ENCODE results near the gene KLHL21.
A peak's percentile ranks its signal among the peaks of the same experiment; 100 is the strongest.

The KLHL21 gene

GRCh38 chr1:6621429-6622391 is 19.0 kb upstream of the KLHL21 start:
- no peak overlapping the region for H3K4me2 ChIP-seq (ENCODE audit: low read length)
- H3K9me2 ChIP-seq (ENCODE audit: low read depth, low read length), result no peaks in the 10 kb centered on the region
- H3K27me3 ChIP-seq (ENCODE audit: insufficient read depth, low read length), result no peaks in the 10 kb centered on the region
- no peak overlapping the region for H3K4me3 ChIP-seq (ENCODE audit: low read depth, low read length, poor library complexity, severe bottlenecking)
- no peak overlapping the region for H2AFZ ChIP-seq (ENCODE audit: low read length)
- peaks cover 3% of the 10 kb centered on the region; the same call in 1 of the 2 replicates for H3F3A ChIP-seq (ENCODE audit: insufficient read depth, low read length)
- no peak overlapping the region for H3K9ac ChIP-seq (ENCODE audit: low read length)
- H3K27ac ChIP-seq (ENCODE audit: low read depth, low read length, poor library complexity, severe bottlenecking), result no peak overlapping the region
- TF ChIP-seq CTCF (IDR thresholded peaks at IDR 0.05; ENCODE audit: low read length), result no peak
- no peak for TF ChIP-seq EZH2 (IDR thresholded peaks at IDR 0.05; ENCODE audit: borderline replicate concordance, low read length)
- H3K36me3 ChIP-seq (ENCODE audit: insufficient read depth, low read length), result peaks cover 80% of the 10 kb centered on the region
- no peaks in the 10 kb centered on the region for H4K20me1 ChIP-seq (ENCODE audit: insufficient read depth, low read length)
- H3K79me2 ChIP-seq (ENCODE audit: insufficient read depth, low read length), result peaks cover 5% of the 10 kb centered on the region
- H3K9me3 ChIP-seq (ENCODE audit: low read length), result no peaks in the 10 kb centered on the region
- peaks cover 22% of the 10 kb centered on the region for H3K4me1 ChIP-seq (ENCODE audit: insufficient read depth, low read length, severe bottlenecking)

- TF ChIP-seq CTCF (IDR thresholded peaks at IDR 0.05; ENCODE audit: low read length), result no peak
- no peak for TF ChIP-seq EZH2 (IDR thresholded peaks at IDR 0.05; ENCODE audit: borderline replicate concordance, low read length)
- Histone ChIP-seq H3K9ac (ENCODE audit: low read length) (no peak overlapping the region), H4K20me1 (ENCODE audit: insufficient read depth, low read length) (no peaks in the 10 kb centered on the region), H3K36me3 (ENCODE audit: insufficient read depth, low read length) (peaks cover 75% of the 10 kb centered on the region), H3K27ac (ENCODE audit: low read depth, low read length, poor library complexity, severe bottlenecking) (no peak overlapping the region), H2AFZ (ENCODE audit: low read length) (no peak overlapping the region), H3K4me1 (ENCODE audit: insufficient read depth, low read length, severe bottlenecking) (peaks cover 11% of the 10 kb centered on the region), H3K9me3 (ENCODE audit: low read length) (no peaks in the 10 kb centered on the region), H3K4me2 (ENCODE audit: low read length) (no peak overlapping the region), H3F3A (ENCODE audit: insufficient read depth, low read length) (peaks cover 5% of the 10 kb centered on the region; the same call in 1 of the 2 replicates), H3K79me2 (ENCODE audit: insufficient read depth, low read length) (peaks cover 20% of the 10 kb centered on the region), H3K27me3 (ENCODE audit: insufficient read depth, low read length) (no peaks in the 10 kb centered on the region), H3K9me2 (ENCODE audit: low read depth, low read length) (no peaks in the 10 kb centered on the region), H3K4me3 (ENCODE audit: low read depth, low read length, poor library complexity, severe bottlenecking) (no peak overlapping the region)
Observed at GRCh38 chr1:6619045-6619444, 16.4 kb upstream of the KLHL21 start.

- Histone ChIP-seq H3K4me2 (ENCODE audit: low read length) (peak overlapping the region; percentile 84), H3K9ac (ENCODE audit: low read length) (peak overlapping the region; percentile 73), H2AFZ (ENCODE audit: low read length) (no peak overlapping the region), H3K9me2 (ENCODE audit: low read depth, low read length) (no peaks in the 10 kb centered on the region), H3K9me3 (ENCODE audit: low read length) (no peaks in the 10 kb centered on the region), H4K20me1 (ENCODE audit: insufficient read depth, low read length) (no peaks in the 10 kb centered on the region), H3K4me3 (ENCODE audit: low read depth, low read length, poor library complexity, severe bottlenecking) (peak overlapping the region; percentile 99), H3K4me1 (ENCODE audit: insufficient read depth, low read length, severe bottlenecking) (peaks cover 22% of the 10 kb centered on the region), H3K27ac (ENCODE audit: low read depth, low read length, poor library complexity, severe bottlenecking) (peak overlapping the region; percentile 70), H3F3A (ENCODE audit: insufficient read depth, low read length) (peaks cover 5% of the 10 kb centered on the region; the same call in 1 of the 2 replicates), H3K79me2 (ENCODE audit: insufficient read depth, low read length) (peaks cover 20% of the 10 kb centered on the region), H3K27me3 (ENCODE audit: insufficient read depth, low read length) (no peaks in the 10 kb centered on the region), H3K36me3 (ENCODE audit: insufficient read depth, low read length) (peaks cover 36% of the 10 kb centered on the region)
- TF ChIP-seq EZH2 (IDR thresholded peaks at IDR 0.05; ENCODE audit: borderline replicate concordance, low read length) (no peak), CTCF (IDR thresholded peaks at IDR 0.05; ENCODE audit: low read length) (no peak)
Observed at GRCh38 chr1:6614929-6615785, 12.5 kb upstream of the KLHL21 start.
